ENCODE measurements around the gene FRK. TPM values are rescaled to one million over a fixed set of nuclear protein-coding genes. Genes with fewer than 3 reads are reported as not detected.
"Not testable (repeated sequence)": the region's sequence is repeated elsewhere in the genome, so short reads cannot be mapped to it uniquely, and the experiment has no call there.

FRK gene
- total RNA-seq, 2 donors from 2014 or later: 7.9 to 9.1 TPM

GRCh38 chr6:116051244-116051643 is 9.4 kb downstream of the FRK start:
- no peaks in the 10 kb centered on the region for H3K36me3 ChIP-seq (replicated peaks in 1 of 2; ENCODE audit: insufficient read depth in 1 of 2, low read depth in 2 of 2)
- TF ChIP-seq CTCF (IDR thresholded peaks at IDR 0.05) (no peak), POLR2A (IDR thresholded peaks at IDR 0.05) (no peak)
- no peaks in the 10 kb centered on the region for H3K27me3 ChIP-seq
- WGBS, 2 donors: 93 to 95% methylated on average over 3 of the region's 3 CpGs
- H3K4me3 ChIP-seq: no peak overlapping the region
- H3K27ac ChIP-seq: no peak overlapping the region
- no peak for ATAC-seq
- intact Hi-C loops (cut with DNase I): no loop called here
- H3K9me3 ChIP-seq: peaks cover 0 to 2% (median 0%) of the 10 kb centered on the region in 3 donors
- H3K4me1 ChIP-seq: peaks cover 18% of the 10 kb centered on the region
- no peak for DNase-seq

GRCh38 chr6:116050737-116051136 is 10.0 kb downstream of the FRK start:
- intact Hi-C loops (cut with DNase I): no loop called here
- ATAC-seq: no peak
- peaks cover 0 to 1% (median 0%) of the 10 kb centered on the region in 3 donors for H3K9me3 ChIP-seq
- H3K36me3 ChIP-seq (replicated peaks in 1 of 2; ENCODE audit: insufficient read depth in 1 of 2, low read depth in 2 of 2): no peaks in the 10 kb centered on the region
- no peak overlapping the region for H3K27ac ChIP-seq
- WGBS, 2 donors: 87 to 89% methylated on average over 1 of the region's 1 CpG
- TF ChIP-seq POLR2A (IDR thresholded peaks at IDR 0.05): no peak
- TF ChIP-seq CTCF (IDR thresholded peaks at IDR 0.05): no peak
- no peaks in the 10 kb centered on the region for H3K27me3 ChIP-seq
- DNase-seq: no peak
- H3K4me1 ChIP-seq: peaks cover 13% of the 10 kb centered on the region
- H3K4me3 ChIP-seq: no peak overlapping the region

GRCh38 chr6:116049321-116049720 is 11.4 kb downstream of the FRK start:
- ATAC-seq: no peak
- Histone ChIP-seq H3K27ac (no peak overlapping the region), H3K36me3 (replicated peaks in 1 of 2; ENCODE audit: insufficient read depth in 1 of 2, low read depth in 2 of 2) (no peaks in the 10 kb centered on the region)

GRCh38 chr6:116047173-116047933 is 13.3 kb downstream of the FRK start:
- Histone ChIP-seq H3K36me3 (replicated peaks in 1 of 2; ENCODE audit: insufficient read depth in 1 of 2, low read depth in 2 of 2) (no peaks in the 10 kb centered on the region), H3K9me3 (no peaks in the 10 kb centered on the region), H3K4me1 (peaks cover 6% of the 10 kb centered on the region), H3K27ac (peak overlapping the region in 1 of 4 donors; percentile 7), H3K27me3 (no peaks in the 10 kb centered on the region), H3K4me3 (no peak overlapping the region)
- WGBS, 2 donors: 85 to 91% methylated on average over 2 to 3 of the region's 3 CpGs
- ATAC-seq: no peak
- TF ChIP-seq POLR2A (IDR thresholded peaks at IDR 0.05) (no peak), CTCF (IDR thresholded peaks at IDR 0.05) (no peak)
- intact Hi-C loops (cut with DNase I): no loop called here
- DNase-seq: peak in 1 of 4 donors; percentile 3

More at GRCh38 chr6:116049321-116049720, 11.4 kb downstream of the FRK start:
- 92 to 94% methylated on average over 1 of the region's 1 CpG for WGBS, 2 donors
- H3K9me3 ChIP-seq: no peaks in the 10 kb centered on the region
- peaks cover 6% of the 10 kb centered on the region for H3K4me1 ChIP-seq
- TF ChIP-seq POLR2A (IDR thresholded peaks at IDR 0.05): no peak
- no peak for TF ChIP-seq CTCF (IDR thresholded peaks at IDR 0.05)
- no peaks in the 10 kb centered on the region for H3K27me3 ChIP-seq
- DNase-seq: no peak
- H3K4me3 ChIP-seq: no peak overlapping the region
- intact Hi-C loops (cut with DNase I): no loop called here

GRCh38 chr6:116046737-116047136 is 14.0 kb downstream of the FRK start:
- no peak for TF ChIP-seq POLR2A (IDR thresholded peaks at IDR 0.05)
- TF ChIP-seq CTCF (IDR thresholded peaks at IDR 0.05): no peak
- intact Hi-C loops (cut with DNase I): no loop called here

GRCh38 chr6:116046272-116046671 is 14.4 kb downstream of the FRK start:
- H3K27ac ChIP-seq; H3K9me3 ChIP-seq; H3K4me3 ChIP-seq; H3K4me1 ChIP-seq; ATAC-seq; intact Hi-C loops (cut with DNase I); H3K27me3 ChIP-seq; DNase-seq; H3K36me3 ChIP-seq (replicated peaks in 1 of 2; ENCODE audit: insufficient read depth in 1 of 2, low read depth in 2 of 2): not testable (repeated sequence)

More at GRCh38 chr6:116046737-116047136, 14.0 kb downstream of the FRK start:
- Histone ChIP-seq H3K9me3 (no peaks in the 10 kb centered on the region), H3K27ac (no peak overlapping the region), H3K36me3 (replicated peaks in 1 of 2; ENCODE audit: insufficient read depth in 1 of 2, low read depth in 2 of 2) (no peaks in the 10 kb centered on the region), H3K27me3 (no peaks in the 10 kb centered on the region), H3K4me1 (peaks cover 6% of the 10 kb centered on the region), H3K4me3 (no peak overlapping the region)
- 0% methylated on average over 1 of the region's 1 CpG for WGBS, 2 donors
- no peak for ATAC-seq
- no peak for DNase-seq
